GM23338 (cell line): ENCODE results near the gene CDX1. TPM values are rescaled to one million over a fixed set of nuclear protein-coding genes. Genes with fewer than 3 reads are reported as not detected.

Experiments used
- ATAC-seq: fragments of 200-7000 bp; cut with Tn5 transposase; 3 replicates; pipeline ENCODE4 v1.9.1; 2020
- DNase-seq: peaks from one replicate; pipeline ENCODE4 v3.0.0-alpha.2; 2015; ENCODE audit warnings: low spot score
- H2AFZ ChIP-seq: fragments of 200-600 bp; sonication (generic); 2 replicates; pipeline ENCODE4 v1.8.0; 2016; ENCODE audit warnings: antibody characterized with exemption, mild to moderate bottlenecking, moderate library complexity
- H3F3A ChIP-seq: fragments of 200-600 bp; sonication (generic); replicated peaks from 2 replicates; pipeline ENCODE4 v1.8.0; 2017; ENCODE audit warnings: antibody characterized with exemption, mixed run types, low read depth
- H3K27ac ChIP-seq: fragments of 200-600 bp; sonication (generic); 2 replicates; pipeline ENCODE4 v1.6.1; 2016; ENCODE audit warnings: low read depth
- H3K27me3 ChIP-seq: fragments of 200-600 bp; sonication (generic); 2 replicates; pipeline ENCODE4 v1.8.0; 2016; ENCODE audit warnings: mild to moderate bottlenecking, mixed run types, moderate library complexity; ENCODE audit not compliant: insufficient read depth
- H3K36me3 ChIP-seq: fragments of 200-600 bp; sonication (generic); 2 replicates; pipeline ENCODE4 v1.8.0; 2016; ENCODE audit warnings: mild to moderate bottlenecking; ENCODE audit not compliant: insufficient read depth
- H3K4me1 ChIP-seq: fragments of 200-600 bp; sonication (generic); 2 replicates; pipeline ENCODE4 v1.8.0; 2016; ENCODE audit warnings: mild to moderate bottlenecking, moderate library complexity; ENCODE audit not compliant: insufficient read depth
- H3K4me2 ChIP-seq: fragments of 200-600 bp; sonication (generic); 2 replicates; pipeline ENCODE4 v1.7.1; 2017; ENCODE audit warnings: mixed run types
- H3K4me3 ChIP-seq: fragments of 200-600 bp; sonication (generic); 2 replicates; pipeline ENCODE4 v1.6.1; 2016; ENCODE audit warnings: mixed run types
- H3K79me2 ChIP-seq: fragments of 200-600 bp; sonication (generic); replicated peaks from 2 replicates; pipeline ENCODE4 v1.8.0; 2017; ENCODE audit warnings: mild to moderate bottlenecking; ENCODE audit not compliant: insufficient read depth
- H3K9me2 ChIP-seq: fragments of 200-600 bp; sonication (generic); 2 replicates; pipeline ENCODE4 v1.8.0; 2017; ENCODE audit not compliant: insufficient read depth
- H4K20me1 ChIP-seq: fragments of 200-600 bp; sonication (generic); replicated peaks from 2 replicates; pipeline ENCODE4 v1.8.0; 2017; ENCODE audit warnings: mild to moderate bottlenecking; ENCODE audit not compliant: insufficient read depth
- H3K27ac Mint-ChIP-seq: 2 replicates; pipeline ENCODE4 v1.8.0; 2020; ENCODE audit warnings: inconsistent platforms, mild to moderate bottlenecking, moderate library complexity, mixed read lengths
- H3K27me3 Mint-ChIP-seq: 3 replicates; pipeline ENCODE4 v1.8.0; 2022; ENCODE audit warnings: low read depth, mild to moderate bottlenecking, moderate library complexity, mixed read lengths, inconsistent platforms; ENCODE audit not compliant: insufficient read depth, poor library complexity
- H3K36me3 Mint-ChIP-seq: 3 replicates; pipeline ENCODE4 v1.8.0; 2021; ENCODE audit warnings: low read depth, mild to moderate bottlenecking, inconsistent platforms, moderate library complexity, mixed read lengths
- H3K4me1 Mint-ChIP-seq: 3 replicates; pipeline ENCODE4 v1.8.0; 2020; ENCODE audit warnings: mild to moderate bottlenecking, inconsistent platforms, mixed read lengths
- H3K4me3 Mint-ChIP-seq: 3 replicates; pipeline ENCODE4 v1.8.0; 2021; ENCODE audit warnings: moderate library complexity, mild to moderate bottlenecking, inconsistent platforms, mixed read lengths
- H3K9me3 Mint-ChIP-seq: 3 replicates; pipeline ENCODE4 v1.8.0; 2020; ENCODE audit warnings: moderate library complexity, mild to moderate bottlenecking, inconsistent platforms, mixed read lengths
- CREB1 ChIP-seq: fragments of 250-450 bp; sonication (Bioruptor Pico); IDR thresholded peaks from 2 replicates; pipeline ENCODE4 v1.5.0; 2020; ENCODE audit warnings: low read depth, mild to moderate bottlenecking, moderate library complexity
- ETS1 ChIP-seq: IDR thresholded peaks from 2 replicates; pipeline ENCODE4 v1.6.1; 2016; ENCODE audit warnings: antibody characterized with exemption
- EZH2 ChIP-seq: fragments of 200-600 bp; sonication (generic); IDR thresholded peaks from one replicate; pipeline ENCODE4 v1.8.0; 2017; ENCODE audit warnings: antibody characterized with exemption, mild to moderate bottlenecking, low read depth; ENCODE audit not compliant: unreplicated experiment
- JUNB ChIP-seq: IDR thresholded peaks from one replicate; pipeline ENCODE4 v1.6.1; 2016; ENCODE audit warnings: antibody characterized with exemption; ENCODE audit not compliant: unreplicated experiment
- POLR2AphosphoS5 ChIP-seq: IDR thresholded peaks from 2 replicates; pipeline ENCODE4 v1.6.1; 2016; ENCODE audit warnings: antibody characterized with exemption, low read depth
- STAT1 ChIP-seq: IDR thresholded peaks from one replicate; pipeline ENCODE4 v1.6.1; 2016; ENCODE audit warnings: antibody characterized with exemption; ENCODE audit not compliant: unreplicated experiment
- ZNF331 ChIP-seq: fragments of 250-450 bp; sonication (Bioruptor Pico); IDR thresholded peaks from 2 replicates; pipeline ENCODE4 v1.5.0; 2020; ENCODE audit warnings: low read depth, mild to moderate bottlenecking, moderate library complexity
- polyA plus RNA-seq: library from polyadenylated mRNA; unstranded; fragments of >200 nt; fragmentation: Nextera tagmentation; extraction: Ambion mirVana; gene quantifications from 2 replicates; pipeline ENCODE4 v1.2.1, GENCODE V29; 2016
- total RNA-seq: library from RNA; depleted of rRNA; stranded (reverse); fragments of >200 nt; shearing (Covaris generic); gene quantifications from 2 replicates; pipeline ENCODE4 v1.2.3, GENCODE V29; 2014
- TF ChIP-seq, protein P1 (sequence below): IDR thresholded peaks from one replicate; pipeline ENCODE4 v1.6.1; 2018; ENCODE audit warnings: antibody characterized with exemption; ENCODE audit not compliant: unreplicated experiment
- TF ChIP-seq, protein P2 (sequence below), 2 experiments: fragments of 200-600 bp in 1 of 2; sonication (generic) in 1 of 2; conservative IDR thresholded peaks; 2 replicates each; pipeline versions ENCODE4 v1.5.1 to v1.6.1; 2016 to 2017; ENCODE audit warnings: antibody characterized with exemption in 2 of 2, low read depth in 2 of 2, mild to moderate bottlenecking in 2 of 2, moderate library complexity in 1 of 2
- TF ChIP-seq, protein P3 (sequence below): fragments of 250-450 bp; sonication (Bioruptor Pico); IDR thresholded peaks from 2 replicates; pipeline ENCODE4 v1.5.0; 2020; ENCODE audit warnings: mild to moderate bottlenecking, moderate library complexity

The CDX1 gene
- total and polyA plus RNA-seq, 2 experiments from 2014 or later = not detected

DNA sequence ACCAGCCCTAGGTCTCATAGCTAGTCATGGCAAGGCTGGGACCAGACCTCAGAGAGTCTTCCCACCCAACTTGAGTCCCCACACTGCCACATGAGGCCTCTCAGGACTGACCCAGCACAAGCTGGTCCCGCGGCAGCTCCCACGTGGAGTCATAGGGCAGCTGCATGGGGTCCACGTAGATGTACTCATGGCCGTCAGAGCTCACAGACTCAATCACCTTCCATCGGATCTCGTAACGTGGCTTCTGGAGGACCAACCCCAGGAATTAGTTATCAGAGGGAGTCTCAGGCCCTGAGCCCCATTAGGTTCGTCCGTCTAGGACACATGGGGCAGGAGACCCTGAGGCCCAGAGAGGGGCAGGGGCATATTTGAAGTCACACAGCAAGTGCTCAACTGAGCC is 41.2 kb upstream of the CDX1 start (continued):
- TF ChIP-seq, protein P1, sequence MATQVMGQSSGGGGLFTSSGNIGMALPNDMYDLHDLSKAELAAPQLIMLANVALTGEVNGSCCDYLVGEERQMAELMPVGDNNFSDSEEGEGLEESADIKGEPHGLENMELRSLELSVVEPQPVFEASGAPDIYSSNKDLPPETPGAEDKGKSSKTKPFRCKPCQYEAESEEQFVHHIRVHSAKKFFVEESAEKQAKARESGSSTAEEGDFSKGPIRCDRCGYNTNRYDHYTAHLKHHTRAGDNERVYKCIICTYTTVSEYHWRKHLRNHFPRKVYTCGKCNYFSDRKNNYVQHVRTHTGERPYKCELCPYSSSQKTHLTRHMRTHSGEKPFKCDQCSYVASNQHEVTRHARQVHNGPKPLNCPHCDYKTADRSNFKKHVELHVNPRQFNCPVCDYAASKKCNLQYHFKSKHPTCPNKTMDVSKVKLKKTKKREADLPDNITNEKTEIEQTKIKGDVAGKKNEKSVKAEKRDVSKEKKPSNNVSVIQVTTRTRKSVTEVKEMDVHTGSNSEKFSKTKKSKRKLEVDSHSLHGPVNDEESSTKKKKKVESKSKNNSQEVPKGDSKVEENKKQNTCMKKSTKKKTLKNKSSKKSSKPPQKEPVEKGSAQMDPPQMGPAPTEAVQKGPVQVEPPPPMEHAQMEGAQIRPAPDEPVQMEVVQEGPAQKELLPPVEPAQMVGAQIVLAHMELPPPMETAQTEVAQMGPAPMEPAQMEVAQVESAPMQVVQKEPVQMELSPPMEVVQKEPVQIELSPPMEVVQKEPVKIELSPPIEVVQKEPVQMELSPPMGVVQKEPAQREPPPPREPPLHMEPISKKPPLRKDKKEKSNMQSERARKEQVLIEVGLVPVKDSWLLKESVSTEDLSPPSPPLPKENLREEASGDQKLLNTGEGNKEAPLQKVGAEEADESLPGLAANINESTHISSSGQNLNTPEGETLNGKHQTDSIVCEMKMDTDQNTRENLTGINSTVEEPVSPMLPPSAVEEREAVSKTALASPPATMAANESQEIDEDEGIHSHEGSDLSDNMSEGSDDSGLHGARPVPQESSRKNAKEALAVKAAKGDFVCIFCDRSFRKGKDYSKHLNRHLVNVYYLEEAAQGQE = no peak
- TF ChIP-seq EZH2 (no peak), POLR2AphosphoS5 (no peak), CREB1 (CRISPR knock-in tag) (no peak), JUNB (no peak), ZNF331 (CRISPR knock-in tag) (no peak), ETS1 (no peak)

DNA sequence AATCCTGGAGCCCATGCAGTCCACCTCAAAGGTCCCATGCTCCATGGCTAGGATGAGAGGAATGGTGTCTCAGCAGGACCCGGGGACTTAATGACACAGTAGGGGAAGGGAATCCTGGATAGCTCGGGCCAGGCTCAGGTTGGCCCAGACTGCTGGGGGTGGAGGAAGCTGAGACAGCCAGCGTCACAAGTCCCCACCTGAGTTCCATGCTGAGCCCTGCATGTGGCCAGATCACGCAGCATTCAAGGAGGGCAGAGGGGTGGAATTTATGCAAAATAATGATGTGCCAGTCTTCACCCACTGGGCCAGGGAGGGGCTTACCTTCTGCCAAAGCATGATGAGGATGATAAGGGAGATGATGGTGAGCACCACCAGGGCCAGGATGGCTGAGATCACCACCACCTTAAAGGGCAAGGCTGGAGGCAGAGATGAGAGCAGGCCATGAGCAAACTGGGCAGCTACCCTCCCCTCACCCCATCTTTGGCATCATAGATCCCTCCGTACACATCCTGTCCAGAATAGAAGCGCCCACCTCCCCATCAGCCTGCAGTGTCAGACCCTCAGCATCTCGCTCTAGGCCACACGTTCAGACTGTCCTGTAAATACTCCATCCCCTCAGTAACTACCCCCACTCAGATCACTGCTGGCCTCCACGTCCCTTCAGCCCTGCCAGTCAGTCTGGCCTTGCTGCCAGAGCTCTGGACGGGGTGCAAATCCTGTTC is 40.2 kb upstream of the CDX1 start:
- Histone ChIP-seq H2AFZ (no peak overlapping the region), H3K4me1 (peaks cover 12% of the 10 kb centered on the region), H3K79me2 (no peaks in the 10 kb centered on the region), H3K27me3 (no peaks in the 10 kb centered on the region), H3K9me2 (no peaks in the 10 kb centered on the region), H3F3A (no peaks in the 10 kb centered on the region), H3K4me2 (no peak overlapping the region), H3K27ac (no peak overlapping the region), H3K36me3 (no peaks in the 10 kb centered on the region), H3K4me3 (no peak overlapping the region), H4K20me1 (no peaks in the 10 kb centered on the region)
- no peaks in the 10 kb centered on the region; the same call in 2 of the 3 replicates for H3K36me3 Mint-ChIP-seq
- TF ChIP-seq STAT1 = no peak
- TF ChIP-seq, protein P2, sequence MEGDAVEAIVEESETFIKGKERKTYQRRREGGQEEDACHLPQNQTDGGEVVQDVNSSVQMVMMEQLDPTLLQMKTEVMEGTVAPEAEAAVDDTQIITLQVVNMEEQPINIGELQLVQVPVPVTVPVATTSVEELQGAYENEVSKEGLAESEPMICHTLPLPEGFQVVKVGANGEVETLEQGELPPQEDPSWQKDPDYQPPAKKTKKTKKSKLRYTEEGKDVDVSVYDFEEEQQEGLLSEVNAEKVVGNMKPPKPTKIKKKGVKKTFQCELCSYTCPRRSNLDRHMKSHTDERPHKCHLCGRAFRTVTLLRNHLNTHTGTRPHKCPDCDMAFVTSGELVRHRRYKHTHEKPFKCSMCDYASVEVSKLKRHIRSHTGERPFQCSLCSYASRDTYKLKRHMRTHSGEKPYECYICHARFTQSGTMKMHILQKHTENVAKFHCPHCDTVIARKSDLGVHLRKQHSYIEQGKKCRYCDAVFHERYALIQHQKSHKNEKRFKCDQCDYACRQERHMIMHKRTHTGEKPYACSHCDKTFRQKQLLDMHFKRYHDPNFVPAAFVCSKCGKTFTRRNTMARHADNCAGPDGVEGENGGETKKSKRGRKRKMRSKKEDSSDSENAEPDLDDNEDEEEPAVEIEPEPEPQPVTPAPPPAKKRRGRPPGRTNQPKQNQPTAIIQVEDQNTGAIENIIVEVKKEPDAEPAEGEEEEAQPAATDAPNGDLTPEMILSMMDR (conservative IDR thresholded peaks at IDR 0.05; ENCODE audit: low read depth in 2 of 2) = no peak
- no peak for TF ChIP-seq EZH2
- no peak for TF ChIP-seq JUNB
- TF ChIP-seq, protein P3, sequence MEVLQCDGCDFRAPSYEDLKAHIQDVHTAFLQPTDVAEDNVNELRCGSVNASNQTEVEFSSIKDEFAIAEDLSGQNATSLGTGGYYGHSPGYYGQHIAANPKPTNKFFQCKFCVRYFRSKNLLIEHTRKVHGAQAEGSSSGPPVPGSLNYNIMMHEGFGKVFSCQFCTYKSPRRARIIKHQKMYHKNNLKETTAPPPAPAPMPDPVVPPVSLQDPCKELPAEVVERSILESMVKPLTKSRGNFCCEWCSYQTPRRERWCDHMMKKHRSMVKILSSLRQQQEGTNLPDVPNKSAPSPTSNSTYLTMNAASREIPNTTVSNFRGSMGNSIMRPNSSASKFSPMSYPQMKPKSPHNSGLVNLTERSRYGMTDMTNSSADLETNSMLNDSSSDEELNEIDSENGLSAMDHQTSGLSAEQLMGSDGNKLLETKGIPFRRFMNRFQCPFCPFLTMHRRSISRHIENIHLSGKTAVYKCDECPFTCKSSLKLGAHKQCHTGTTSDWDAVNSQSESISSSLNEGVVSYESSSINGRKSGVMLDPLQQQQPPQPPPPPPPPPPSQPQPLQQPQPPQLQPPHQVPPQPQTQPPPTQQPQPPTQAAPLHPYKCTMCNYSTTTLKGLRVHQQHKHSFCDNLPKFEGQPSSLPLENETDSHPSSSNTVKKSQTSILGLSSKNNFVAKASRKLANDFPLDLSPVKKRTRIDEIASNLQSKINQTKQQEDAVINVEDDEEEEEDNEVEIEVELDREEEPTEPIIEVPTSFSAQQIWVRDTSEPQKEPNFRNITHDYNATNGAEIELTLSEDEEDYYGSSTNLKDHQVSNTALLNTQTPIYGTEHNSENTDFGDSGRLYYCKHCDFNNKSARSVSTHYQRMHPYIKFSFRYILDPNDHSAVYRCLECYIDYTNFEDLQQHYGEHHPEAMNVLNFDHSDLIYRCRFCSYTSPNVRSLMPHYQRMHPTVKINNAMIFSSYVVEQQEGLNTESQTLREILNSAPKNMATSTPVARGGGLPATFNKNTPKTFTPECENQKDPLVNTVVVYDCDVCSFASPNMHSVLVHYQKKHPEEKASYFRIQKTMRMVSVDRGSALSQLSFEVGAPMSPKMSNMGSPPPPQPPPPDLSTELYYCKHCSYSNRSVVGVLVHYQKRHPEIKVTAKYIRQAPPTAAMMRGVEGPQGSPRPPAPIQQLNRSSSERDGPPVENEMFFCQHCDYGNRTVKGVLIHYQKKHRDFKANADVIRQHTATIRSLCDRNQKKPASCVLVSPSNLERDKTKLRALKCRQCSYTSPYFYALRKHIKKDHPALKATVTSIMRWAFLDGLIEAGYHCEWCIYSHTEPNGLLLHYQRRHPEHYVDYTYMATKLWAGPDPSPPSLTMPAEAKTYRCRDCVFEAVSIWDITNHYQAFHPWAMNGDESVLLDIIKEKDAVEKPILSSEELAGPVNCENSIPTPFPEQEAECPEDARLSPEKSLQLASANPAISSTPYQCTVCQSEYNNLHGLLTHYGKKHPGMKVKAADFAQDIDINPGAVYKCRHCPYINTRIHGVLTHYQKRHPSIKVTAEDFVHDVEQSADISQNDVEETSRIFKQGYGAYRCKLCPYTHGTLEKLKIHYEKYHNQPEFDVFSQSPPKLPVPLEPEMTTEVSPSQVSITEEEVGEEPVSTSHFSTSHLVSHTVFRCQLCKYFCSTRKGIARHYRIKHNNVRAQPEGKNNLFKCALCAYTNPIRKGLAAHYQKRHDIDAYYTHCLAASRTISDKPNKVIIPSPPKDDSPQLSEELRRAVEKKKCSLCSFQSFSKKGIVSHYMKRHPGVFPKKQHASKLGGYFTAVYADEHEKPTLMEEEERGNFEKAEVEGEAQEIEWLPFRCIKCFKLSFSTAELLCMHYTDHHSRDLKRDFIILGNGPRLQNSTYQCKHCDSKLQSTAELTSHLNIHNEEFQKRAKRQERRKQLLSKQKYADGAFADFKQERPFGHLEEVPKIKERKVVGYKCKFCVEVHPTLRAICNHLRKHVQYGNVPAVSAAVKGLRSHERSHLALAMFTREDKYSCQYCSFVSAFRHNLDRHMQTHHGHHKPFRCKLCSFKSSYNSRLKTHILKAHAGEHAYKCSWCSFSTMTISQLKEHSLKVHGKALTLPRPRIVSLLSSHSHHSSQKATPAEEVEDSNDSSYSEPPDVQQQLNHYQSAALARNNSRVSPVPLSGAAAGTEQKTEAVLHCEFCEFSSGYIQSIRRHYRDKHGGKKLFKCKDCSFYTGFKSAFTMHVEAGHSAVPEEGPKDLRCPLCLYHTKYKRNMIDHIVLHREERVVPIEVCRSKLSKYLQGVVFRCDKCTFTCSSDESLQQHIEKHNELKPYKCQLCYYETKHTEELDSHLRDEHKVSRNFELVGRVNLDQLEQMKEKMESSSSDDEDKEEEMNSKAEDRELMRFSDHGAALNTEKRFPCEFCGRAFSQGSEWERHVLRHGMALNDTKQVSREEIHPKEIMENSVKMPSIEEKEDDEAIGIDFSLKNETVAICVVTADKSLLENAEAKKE = no peak
- H3K27ac Mint-ChIP-seq = no peak overlapping the region
- no peak for ATAC-seq
- DNase-seq = no peak
- no peak overlapping the region for H3K4me3 Mint-ChIP-seq
- no peaks in the 10 kb centered on the region for H3K9me3 Mint-ChIP-seq
- H3K27me3 Mint-ChIP-seq = peaks cover 22% of the 10 kb centered on the region
- peaks cover 24% of the 10 kb centered on the region for H3K4me1 Mint-ChIP-seq
